GM21529 (cell line): ENCODE measurements around the gene ARHGEF35.
"Not testable (repeated sequence)": the region's sequence is repeated elsewhere in the genome, so short reads cannot be mapped to it uniquely, and the experiment has no call there.

Source experiments
- ATAC-seq: cut with Tn5 transposase; IDR thresholded peaks from one replicate; pipeline ENCODE4 v1.9.1; 2021; ENCODE audit not compliant: unreplicated experiment

Gene ARHGEF35

GRCh38 chr7:144195212-144195872 lies at the start of gene ARHGEF35:
ARHGEF35 (minus strand) TSS chr7:144195833; CDS start chr7:144188383, 7,450 bp downstream.
- peak; percentile 67 for ATAC-seq

- not testable (repeated sequence) for ATAC-seq
Measured at GRCh38 chr7:144245372-144245771, 49.7 kb upstream of the ARHGEF35 start.

GRCh38 chr7:144239365-144239764 lies 43.7 kb upstream of the ARHGEF35 start, which contains the start of gene OR2A42:
OR2A42 (minus strand) TSS chr7:144239605; CDS start chr7:144232843, 6,762 bp downstream.
- not testable (repeated sequence) for ATAC-seq

- not testable (repeated sequence) for ATAC-seq
Measured at GRCh38 chr7:144238530-144239082, 43.0 kb upstream of the ARHGEF35 start.

- not testable (repeated sequence) for ATAC-seq
Measured at GRCh38 chr7:144233039-144233438, 37.4 kb upstream of the ARHGEF35 start.

- ATAC-seq: not testable (repeated sequence)
Measured at GRCh38 chr7:144231027-144231426, 35.4 kb upstream of the ARHGEF35 start.

GRCh38 chr7:144228810-144229209 lies 33.2 kb upstream of the ARHGEF35 start:
- ATAC-seq: not testable (repeated sequence)

- not testable (repeated sequence) for ATAC-seq
Measured at GRCh38 chr7:144226866-144227265, 31.2 kb upstream of the ARHGEF35 start.

GRCh38 chr7:144223675-144224074 lies 28.0 kb upstream of the ARHGEF35 start:
- ATAC-seq: not testable (repeated sequence)

GRCh38 chr7:144220531-144220930 lies 24.9 kb upstream of the ARHGEF35 start:
- ATAC-seq: not testable (repeated sequence)

GRCh38 chr7:144219149-144219548 lies 23.5 kb upstream of the ARHGEF35 start:
- not testable (repeated sequence) for ATAC-seq

- ATAC-seq: not testable (repeated sequence)
Measured at GRCh38 chr7:144218581-144218980, 22.9 kb upstream of the ARHGEF35 start.

GRCh38 chr7:144217200-144217599 lies 21.6 kb upstream of the ARHGEF35 start:
- ATAC-seq: not testable (repeated sequence)

GRCh38 chr7:144205306-144205705 lies 9.7 kb upstream of the ARHGEF35 start:
- not testable (repeated sequence) for ATAC-seq

GRCh38 chr7:144203086-144203485 lies 7.5 kb upstream of the ARHGEF35 start:
- ATAC-seq: not testable (repeated sequence)

GRCh38 chr7:144201978-144202377 lies 6.3 kb upstream of the ARHGEF35 start:
- ATAC-seq: peak; percentile 16

GRCh38 chr7:144198934-144199333 lies 3.3 kb upstream of the ARHGEF35 start:
- not testable (repeated sequence) for ATAC-seq

- ATAC-seq: not testable (repeated sequence)
Measured at GRCh38 chr7:144194453-144194852, 1.2 kb downstream of the ARHGEF35 start.

- not testable (repeated sequence) for ATAC-seq
Measured at GRCh38 chr7:144193782-144194181, 1.9 kb downstream of the ARHGEF35 start.

- ATAC-seq: not testable (repeated sequence)
Measured at GRCh38 chr7:144188578-144189171, 7.0 kb downstream of the ARHGEF35 start.

GRCh38 chr7:144187848-144188247 lies 7.8 kb downstream of the ARHGEF35 start:
- not testable (repeated sequence) for ATAC-seq

GRCh38 chr7:144183166-144183565 lies 12.5 kb downstream of the ARHGEF35 start, which contains the start of gene CTAGE4:
CTAGE4 (plus strand) TSS chr7:144183466; CDS start chr7:144183504, 38 bp downstream.
- not testable (repeated sequence) for ATAC-seq
